Spleen (tissue), 11 donors: ENCODE data around the gene VAC14. TPM values are rescaled to one million over a fixed set of nuclear protein-coding genes. Genes with fewer than 3 reads are reported as not detected.

Source experiments
- DNase-seq: peaks from one replicate; pipeline ENCODE4 v3.0.0-alpha.2; 2020
- H3K27ac ChIP-seq, 8 donors: fragments of 200-600 bp; sonication (generic) in 7 of 8; 1 replicate in 4 of 8; 2 replicates in 4 of 8; pipeline versions ENCODE4 v1.5.0 to v1.8.0; 2016 to 2021; ENCODE audit warnings: inconsistent platforms in 4 of 8, mild to moderate bottlenecking in 4 of 8, moderate library complexity in 1 of 8
- H3K27me3 ChIP-seq, 7 donors: fragments of 200-600 bp; sonication (generic) in 6 of 7; replicated peaks in 1 of 7; 1 replicate in 4 of 7; 2 replicates in 3 of 7; pipeline versions ENCODE4 v1.5.0 to v1.8.0; 2016 to 2021; ENCODE audit warnings: inconsistent platforms in 3 of 7, mild to moderate bottlenecking in 1 of 7
- H3K36me3 ChIP-seq, 6 donors: fragments of 200-600 bp; sonication (generic) in 5 of 6; 1 replicate in 4 of 6; 2 replicates in 2 of 6; pipeline versions ENCODE4 v1.5.0 to v1.8.0; 2016 to 2021; ENCODE audit warnings: inconsistent platforms in 2 of 6
- H3K4me1 ChIP-seq, 6 donors: fragments of 200-600 bp; sonication (generic) in 5 of 6; 1 replicate in 3 of 6; 2 replicates in 3 of 6; pipeline versions ENCODE4 v1.5.0 to v1.8.0; 2016 to 2021; ENCODE audit warnings: inconsistent platforms in 3 of 6
- H3K4me3 ChIP-seq, 8 donors: fragments of 200-600 bp; sonication (generic) in 7 of 8; 1 replicate in 4 of 8; 2 replicates in 4 of 8; pipeline versions ENCODE4 v1.5.0 to v1.8.0; 2016 to 2021; ENCODE audit warnings: inconsistent platforms in 4 of 8, mild to moderate bottlenecking in 4 of 8, moderate library complexity in 2 of 8
- H3K9me3 ChIP-seq, 8 donors: fragments of 200-600 bp; sonication (generic) in 7 of 8; 1 replicate in 4 of 8; 2 replicates in 4 of 8; pipeline versions ENCODE4 v1.5.0 to v1.8.0; 2016 to 2021; ENCODE audit warnings: inconsistent platforms in 4 of 8
- POLR2A ChIP-seq, 3 donors: fragments of 450-650 bp; IDR thresholded peaks; one replicate each; pipeline ENCODE4 v1.5.1; 2017; ENCODE audit warnings: antibody characterized with exemption in 3 of 3, mild to moderate bottlenecking in 1 of 3
- POLR2AphosphoS5 ChIP-seq, 3 donors: sonication (generic); formaldehyde crosslinking; IDR thresholded peaks; one replicate each; pipeline ENCODE4 v1.5.1; 2017; ENCODE audit warnings: antibody characterized with exemption in 3 of 3
- WGBS, 5 donors: extraction: QIAGEN DNeasy Blood & Tissue Kit in 3 of 5; methylation state at CpG; one replicate each; pipeline versions ENCODE4 v1.1.5 to v1.1.7; 2013 to 2018; 5-methylcytosine and 5-hydroxymethylcytosine counted together
- intact Hi-C: fragments of 100-400 bp; cut with DNase I; formaldehyde crosslinking; loops from one replicate; pipeline ENCODE4 v1.15.0; 2023; ENCODE audit warnings: low total_unique reads
- polyA plus RNA-seq, 3 donors: library from polyadenylated mRNA; stranded (reverse); fragments of 200-250 nt; gene quantifications; one replicate each; pipeline ENCODE4 v1.2.1, GENCODE V29; 2013
- total RNA-seq, 7 donors: library from RNA; depleted of rRNA in 3 of 7; stranded (reverse); fragments of >200 nt in 3 of 7; fragmentation: NEBNext Ultra II Directional in 4 of 7; extraction: Animal tissue kit (Norgen Biotek cat#: 25700) in 4 of 7; gene quantifications; one replicate each; pipeline versions ENCODE4 v1.1.0 to v1.2.1, GENCODE V29; 2016 to 2021
- TF ChIP-seq, protein P1 (sequence below), 11 experiments: fragments of 200-600 bp in 7 of 11; fragments of 450-650 bp in 4 of 11; sonication (generic) in 4 of 11; IDR thresholded peaks in 8 of 11; conservative IDR thresholded peaks in 3 of 11; 1 replicate in 7 of 11; 2 replicates in 4 of 11; pipeline versions ENCODE4 v1.4.0 to v1.8.0; 2016 to 2021; ENCODE audit warnings: antibody characterized with exemption in 11 of 11, inconsistent platforms in 4 of 11, mild to moderate bottlenecking in 1 of 11
- donor health status: healthy with polysubstance abuse.
- donor health status: DM: no; HTN: no; CAD: no; lungs with moderate emphysema.
- donor health status: DM: no; HTN: no; CAD: no.
- donor health status: Bipolar disorder and iron deficiency.
- donor health status: healthy.
- donor health status: DM: no; HTN: no; CAD: no.
- donor health status: DM: yes; HTN: yes; CAD: no.

The VAC14 gene
- total and polyA plus RNA-seq, 10 donors, result 29.1 to 70.0 (median 48.1) TPM

- H3K27ac ChIP-seq, result no peak overlapping the region
- no peaks in the 10 kb centered on the region for H3K9me3 ChIP-seq
- peaks cover 0 to 82% (median 4%) of the 10 kb centered on the region in 6 donors for H3K36me3 ChIP-seq
- WGBS, 5 donors, result 88 to 92% (median 90%) methylated on average over 11 to 12 of the region's 12 CpGs
- H3K4me3 ChIP-seq, result no peak overlapping the region
- TF ChIP-seq POLR2A (IDR thresholded peaks at IDR 0.05) (no peak), POLR2AphosphoS5 (IDR thresholded peaks at IDR 0.05) (no peak)
- TF ChIP-seq, protein P1, sequence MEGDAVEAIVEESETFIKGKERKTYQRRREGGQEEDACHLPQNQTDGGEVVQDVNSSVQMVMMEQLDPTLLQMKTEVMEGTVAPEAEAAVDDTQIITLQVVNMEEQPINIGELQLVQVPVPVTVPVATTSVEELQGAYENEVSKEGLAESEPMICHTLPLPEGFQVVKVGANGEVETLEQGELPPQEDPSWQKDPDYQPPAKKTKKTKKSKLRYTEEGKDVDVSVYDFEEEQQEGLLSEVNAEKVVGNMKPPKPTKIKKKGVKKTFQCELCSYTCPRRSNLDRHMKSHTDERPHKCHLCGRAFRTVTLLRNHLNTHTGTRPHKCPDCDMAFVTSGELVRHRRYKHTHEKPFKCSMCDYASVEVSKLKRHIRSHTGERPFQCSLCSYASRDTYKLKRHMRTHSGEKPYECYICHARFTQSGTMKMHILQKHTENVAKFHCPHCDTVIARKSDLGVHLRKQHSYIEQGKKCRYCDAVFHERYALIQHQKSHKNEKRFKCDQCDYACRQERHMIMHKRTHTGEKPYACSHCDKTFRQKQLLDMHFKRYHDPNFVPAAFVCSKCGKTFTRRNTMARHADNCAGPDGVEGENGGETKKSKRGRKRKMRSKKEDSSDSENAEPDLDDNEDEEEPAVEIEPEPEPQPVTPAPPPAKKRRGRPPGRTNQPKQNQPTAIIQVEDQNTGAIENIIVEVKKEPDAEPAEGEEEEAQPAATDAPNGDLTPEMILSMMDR (IDR thresholded peaks at IDR 0.05 in 8 of 11, conservative IDR thresholded peaks at IDR 0.05 in 3 of 11), result no peak
- H3K4me1 ChIP-seq, result peaks cover 21 to 96% (median 74%) of the 10 kb centered on the region in 6 donors
- H3K27me3 ChIP-seq, result no peaks in the 10 kb centered on the region
- intact Hi-C loops, result no loop called here
- no peak for DNase-seq
These were observed 88.0 kb downstream of the VAC14 start for GRCh38 chr16:70712942-70713341.

DNA sequence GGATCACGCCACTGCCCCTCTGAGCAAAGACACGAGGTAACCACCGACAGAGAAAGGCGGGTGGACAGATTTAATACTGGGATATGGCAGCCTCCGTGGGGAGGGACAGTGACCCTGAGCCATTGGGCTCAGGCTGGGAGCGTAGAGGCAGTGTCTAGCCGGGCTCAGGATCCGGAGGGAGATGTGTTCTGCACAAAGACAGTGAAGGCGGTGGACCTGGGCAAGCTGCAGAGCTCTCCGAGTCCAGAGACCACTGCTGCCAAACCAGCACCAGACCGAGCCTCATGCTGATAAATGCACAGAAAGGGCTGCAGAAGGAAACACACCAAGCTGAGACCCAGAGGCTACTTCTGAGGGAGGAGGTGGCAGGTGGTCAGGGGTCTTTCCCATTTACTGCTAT lies 88.6 kb downstream of the VAC14 start:
- Histone ChIP-seq H3K9me3 (no peaks in the 10 kb centered on the region), H3K27ac (peak overlapping the region in 5 of 8 donors; percentile 67 to 87 (median 78)), H3K4me3 (no peak overlapping the region), H3K36me3 (peaks cover 0 to 84% (median 4%) of the 10 kb centered on the region in 6 donors), H3K4me1 (peaks cover 22 to 98% (median 78%) of the 10 kb centered on the region in 6 donors), H3K27me3 (no peaks in the 10 kb centered on the region)
- TF ChIP-seq, protein P1 (IDR thresholded peaks at IDR 0.05 in 8 of 11, conservative IDR thresholded peaks at IDR 0.05 in 3 of 11), result no peak
- TF ChIP-seq POLR2AphosphoS5 (IDR thresholded peaks at IDR 0.05) (no peak), POLR2A (IDR thresholded peaks at IDR 0.05) (no peak)
- WGBS, 5 donors, result 86 to 91% (median 91%) methylated on average over 11 of the region's 11 CpGs
- intact Hi-C loops, result no loop called here
- no peak for DNase-seq

- H3K4me1 ChIP-seq, result peaks cover 23 to 98% (median 78%) of the 10 kb centered on the region in 6 donors
- no peaks in the 10 kb centered on the region for H3K27me3 ChIP-seq
- no peaks in the 10 kb centered on the region for H3K9me3 ChIP-seq
- peaks cover 0 to 76% (median 4%) of the 10 kb centered on the region in 6 donors for H3K36me3 ChIP-seq
- TF ChIP-seq POLR2A (IDR thresholded peaks at IDR 0.05), result no peak
- TF ChIP-seq, protein P1 (IDR thresholded peaks at IDR 0.05 in 8 of 11, conservative IDR thresholded peaks at IDR 0.05 in 3 of 11), result no peak
- TF ChIP-seq POLR2AphosphoS5 (IDR thresholded peaks at IDR 0.05), result peak in 1 of 3 donors; percentile 19
- H3K4me3 ChIP-seq, result no peak overlapping the region
- H3K27ac ChIP-seq, result peak overlapping the region in 7 of 8 donors; percentile 5 to 87 (median 73)
- no peak for DNase-seq
- WGBS, 5 donors, result 67 to 77% (median 75%) methylated on average over 12 to 14 of the region's 14 CpGs
- intact Hi-C loops, result no loop called here
These were observed 89.5 kb downstream of the VAC14 start for GRCh38 chr16:70711211-70712031.
